Measurements from ENCODE around the gene AANAT. TPM values are rescaled to one million over a fixed set of nuclear protein-coding genes. Genes with fewer than 3 reads are reported as not detected.

The AANAT gene
- total RNA-seq, 1 experiment from 2014 or later: not detected

DNA sequence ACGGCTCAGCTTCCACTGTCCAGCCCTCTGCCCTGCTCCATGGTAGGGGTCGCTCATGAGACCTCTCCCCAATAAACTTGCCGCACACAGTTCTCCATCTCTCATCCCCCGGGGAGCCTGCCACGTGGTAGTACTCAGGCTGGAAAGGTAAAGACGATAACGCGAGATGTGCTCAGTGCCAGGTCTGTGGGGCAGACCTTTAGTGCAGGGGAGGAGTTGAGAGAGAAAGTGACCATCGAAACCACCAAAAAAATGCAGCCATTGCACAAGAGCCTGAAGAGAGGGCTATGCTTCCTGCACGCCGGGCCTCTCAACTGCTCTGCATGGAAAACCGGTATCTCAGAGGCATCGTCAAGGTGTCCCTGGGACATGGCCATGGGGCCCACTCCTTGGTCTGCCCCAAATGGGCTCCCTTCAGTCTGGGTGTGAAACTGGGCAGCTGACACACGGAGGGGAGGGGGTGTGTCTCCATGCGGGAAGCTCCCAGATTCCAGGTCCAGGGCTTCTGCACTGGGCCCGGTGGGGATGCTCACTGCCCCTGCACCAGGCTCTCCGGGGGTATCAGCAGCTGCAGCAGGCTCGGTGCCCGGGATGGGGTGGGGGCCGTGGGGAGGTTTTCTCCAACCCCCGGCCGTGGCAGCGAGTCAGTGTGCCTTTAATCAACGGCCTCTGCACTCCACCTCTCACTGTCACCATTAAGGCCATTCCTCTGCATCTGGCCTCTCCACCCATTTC, 4.7 kb upstream of the AANAT start (continued):
- TF ChIP-seq REST (IDR thresholded peaks at IDR 0.05; ENCODE audit: low read depth): no peak
- TF ChIP-seq YY1 (IDR thresholded peaks at IDR 0.05; ENCODE audit: extremely low read depth, insufficient replicate concordance, low read depth, low read length): no peak

- H3K4me1 ChIP-seq (ENCODE audit: control insufficient read depth in 1 of 2, insufficient read depth in 2 of 2, low read length in 2 of 2): peaks cover 0 to 10% of the 10 kb centered on the region in 2 experiments; a peak in 2 of 4 replicates
- no peaks in the 10 kb centered on the region for H3K79me2 ChIP-seq (ENCODE audit: insufficient read depth, low read length)
- ChIA-PET POLR2A (interaction anchor here (0.6 to 1.3 kb wide), 3 partner anchors 13 to 822 kb away, joined by 3 read pairs; partner anchors contain the start of gene UBE2O), CTCF (interaction anchor here (1.1 to 2.5 kb wide), 4 partner anchors 9 to 56 kb away, joined by 3 to 15 read pairs (median 10); partner anchors contain the start of gene RHBDF2), RAD21 (ENCODE audit: low non-redundant PET in 1 of 2, low total read pairs in 2 of 2, uncharacterized antibody in 2 of 2, unreplicated experiment in 2 of 2) (interaction anchor here in 1 of 2 experiments (0.9 to 1.0 kb wide), 2 partner anchors 39 to 40 kb away, joined by 3 to 4 read pairs; no protein-coding TSS in a partner anchor)
- intact Hi-C loops (cut with micrococcal nuclease): loop anchor here (1.0 kb wide), 2 partner anchors 35 to 40 kb away; partner anchors contain the start of gene RHBDF2
- H3K36me3 ChIP-seq (ENCODE audit: control insufficient read depth in 1 of 2, insufficient read depth in 2 of 2, low read length in 2 of 2): peaks cover 0 to 6% of the 10 kb centered on the region in 2 experiments; a peak in 2 of 4 replicates
- H4K20me1 ChIP-seq (ENCODE audit: insufficient read depth): no peaks in the 10 kb centered on the region
- H3K27me3 ChIP-seq (ENCODE audit: insufficient read depth, low read length): no peaks in the 10 kb centered on the region
- H3K9me3 ChIP-seq (ENCODE audit: control insufficient read depth in 1 of 2, insufficient read depth in 1 of 2, low read depth in 1 of 2, low read length in 2 of 2): no peaks in the 10 kb centered on the region
- H3K9ac ChIP-seq (ENCODE audit: low read length): no peak overlapping the region
- no TSS peak for BruUV-seq (replicated peaks)
- H3K4me2 ChIP-seq (ENCODE audit: low read length): no peak overlapping the region
- H3K27ac ChIP-seq (ENCODE audit: low read depth, low read length): no peak overlapping the region
- H2AFZ ChIP-seq (ENCODE audit: low read depth, low read length, poor library complexity, severe bottlenecking): no peak overlapping the region
- DNase-seq (ENCODE audit: low read depth, low spot score) (no peak), ATAC-seq (no peak)
- H3K9me2 ChIP-seq (ENCODE audit: insufficient read depth): no peaks in the 10 kb centered on the region
- H3K4me3 ChIP-seq (replicated peaks in 1 of 2; ENCODE audit: low read depth in 1 of 2, low read length in 2 of 2): no peak overlapping the region
- TF ChIP-seq ZBTB33 (IDR thresholded peaks at IDR 0.05; ENCODE audit: extremely low read depth, insufficient replicate concordance, low read length) (no peak), RAD21 (IDR thresholded peaks at IDR 0.05; ENCODE audit: low read depth) (no peak), REST (IDR thresholded peaks at IDR 0.05; ENCODE audit: low read depth) (no peak), POLR2A (IDR thresholded peaks at IDR 0.05; ENCODE audit: borderline replicate concordance, extremely low read depth, insufficient read depth, insufficient read length) (no peak), SRF (IDR thresholded peaks at IDR 0.05; ENCODE audit: low read depth) (no peak), EZH2 (IDR thresholded peaks at IDR 0.05) (no peak), POLR2AphosphoS5 (IDR thresholded peaks at IDR 0.05; ENCODE audit: low read depth, low read length) (no peak)
Observed at GRCh38 chr17:76466775-76467130, 650 bp upstream of the AANAT start.
